ENCODE data around the gene PCDHA11. TPM values are rescaled to one million over a fixed set of nuclear protein-coding genes. Genes with fewer than 3 reads are reported as not detected.

PCDHA11 gene
- total and polyA plus RNA-seq, 4 donors, result 0.08 to 1.6 (median 0.52) TPM

DNA sequence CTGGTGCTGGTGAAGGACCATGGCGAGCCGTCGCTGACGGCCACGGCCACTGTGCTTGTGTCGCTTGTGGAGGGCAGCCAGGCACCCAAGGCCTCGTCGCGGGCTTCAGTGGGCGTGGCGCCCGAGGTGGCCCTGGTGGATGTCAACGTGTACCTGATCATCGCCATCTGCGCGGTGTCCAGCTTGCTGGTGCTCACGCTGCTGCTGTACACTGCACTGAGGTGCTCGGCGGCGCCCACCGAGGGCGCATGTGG is 10.8 kb upstream of the PCDHA11 start:
- H3K9me3 ChIP-seq (ENCODE audit: control insufficient read depth in 4 of 4, insufficient read depth in 3 of 4, low read length in 3 of 4), result peaks cover 0 to 14% (median 4%) of the 10 kb centered on the region in 4 donors
- 55% methylated on average over 21 of the region's 22 CpGs; no CpG with 5 or more reads in 1 of the 2 donors for WGBS, 2 donors
- H3K36me3 ChIP-seq (ENCODE audit: control insufficient read depth in 4 of 4, insufficient read depth in 4 of 4, low read length in 4 of 4), result no peaks in the 10 kb centered on the region
- TF ChIP-seq, protein P1, sequence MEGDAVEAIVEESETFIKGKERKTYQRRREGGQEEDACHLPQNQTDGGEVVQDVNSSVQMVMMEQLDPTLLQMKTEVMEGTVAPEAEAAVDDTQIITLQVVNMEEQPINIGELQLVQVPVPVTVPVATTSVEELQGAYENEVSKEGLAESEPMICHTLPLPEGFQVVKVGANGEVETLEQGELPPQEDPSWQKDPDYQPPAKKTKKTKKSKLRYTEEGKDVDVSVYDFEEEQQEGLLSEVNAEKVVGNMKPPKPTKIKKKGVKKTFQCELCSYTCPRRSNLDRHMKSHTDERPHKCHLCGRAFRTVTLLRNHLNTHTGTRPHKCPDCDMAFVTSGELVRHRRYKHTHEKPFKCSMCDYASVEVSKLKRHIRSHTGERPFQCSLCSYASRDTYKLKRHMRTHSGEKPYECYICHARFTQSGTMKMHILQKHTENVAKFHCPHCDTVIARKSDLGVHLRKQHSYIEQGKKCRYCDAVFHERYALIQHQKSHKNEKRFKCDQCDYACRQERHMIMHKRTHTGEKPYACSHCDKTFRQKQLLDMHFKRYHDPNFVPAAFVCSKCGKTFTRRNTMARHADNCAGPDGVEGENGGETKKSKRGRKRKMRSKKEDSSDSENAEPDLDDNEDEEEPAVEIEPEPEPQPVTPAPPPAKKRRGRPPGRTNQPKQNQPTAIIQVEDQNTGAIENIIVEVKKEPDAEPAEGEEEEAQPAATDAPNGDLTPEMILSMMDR (IDR thresholded peaks at IDR 0.05; ENCODE audit: control extremely low read depth, extremely low read depth), result no peak
- no peaks in the 10 kb centered on the region for H3K4me1 ChIP-seq (ENCODE audit: control insufficient read depth in 5 of 5, insufficient read depth in 5 of 5, low read length in 5 of 5)
- no peak for DNase-seq
- H3K4me3 ChIP-seq, result no peak overlapping the region
- no peak for ATAC-seq (ENCODE audit: insufficient read depth, low FRiP score)
- H3K27me3 ChIP-seq (ENCODE audit: control insufficient read depth in 3 of 3, insufficient read depth in 3 of 3, low read length in 2 of 3), result peaks cover 0 to under 1% (median 0%) of the 10 kb centered on the region in 3 donors
- no peak overlapping the region for H3K9ac ChIP-seq (ENCODE audit: insufficient read depth in 1 of 2, low read length in 2 of 2)
- no peak overlapping the region for H3K27ac ChIP-seq (ENCODE audit: low read depth in 1 of 2, low read length in 1 of 2)

DNA sequence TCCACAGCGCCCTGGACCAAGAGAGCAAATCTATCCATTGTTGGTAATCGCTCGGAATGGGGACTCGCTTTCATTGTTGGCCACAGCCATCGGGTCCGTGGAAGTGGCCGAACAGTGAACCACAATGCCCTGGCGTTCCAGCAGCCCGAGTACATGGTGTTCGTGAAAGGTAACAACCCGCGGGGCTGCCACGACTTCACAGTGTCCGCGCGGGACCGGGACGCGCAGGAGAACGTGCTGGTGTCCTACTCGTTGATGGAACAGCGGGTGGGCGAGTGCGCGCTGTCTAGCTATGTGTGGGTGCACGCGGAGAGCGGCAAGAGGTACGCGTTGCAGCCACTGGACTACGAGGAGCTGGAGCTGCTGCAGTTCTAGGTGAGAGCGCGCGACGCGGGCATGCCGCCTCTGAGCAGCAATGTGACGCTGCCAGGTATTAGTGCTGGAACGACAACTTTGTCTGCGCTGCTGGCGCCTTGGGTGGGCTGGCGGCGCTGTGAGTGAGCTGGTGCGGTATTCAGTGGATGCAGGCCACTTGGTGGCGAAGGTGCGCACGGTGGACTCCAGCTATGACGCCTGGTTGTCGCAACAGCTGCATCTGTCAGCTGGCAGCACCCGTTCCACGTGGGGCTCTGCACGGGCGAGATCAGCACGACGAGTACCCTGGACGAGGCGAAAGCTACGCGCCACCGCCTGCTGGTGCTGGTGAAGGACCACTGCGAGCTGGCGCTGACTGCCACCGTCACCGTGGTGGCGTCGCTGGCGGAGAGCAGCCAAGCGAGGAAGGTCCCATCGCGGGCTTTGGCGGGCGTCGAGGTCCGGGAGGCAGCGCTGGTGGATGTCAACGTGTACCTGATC is 6.1 kb upstream of the PCDHA11 start:
- H3K4me3 ChIP-seq, result no peak overlapping the region
- no peaks in the 10 kb centered on the region for H3K4me1 ChIP-seq (ENCODE audit: control insufficient read depth in 5 of 5, insufficient read depth in 5 of 5, low read length in 5 of 5)
- no peak for ATAC-seq (ENCODE audit: insufficient read depth, low FRiP score)

DNA sequence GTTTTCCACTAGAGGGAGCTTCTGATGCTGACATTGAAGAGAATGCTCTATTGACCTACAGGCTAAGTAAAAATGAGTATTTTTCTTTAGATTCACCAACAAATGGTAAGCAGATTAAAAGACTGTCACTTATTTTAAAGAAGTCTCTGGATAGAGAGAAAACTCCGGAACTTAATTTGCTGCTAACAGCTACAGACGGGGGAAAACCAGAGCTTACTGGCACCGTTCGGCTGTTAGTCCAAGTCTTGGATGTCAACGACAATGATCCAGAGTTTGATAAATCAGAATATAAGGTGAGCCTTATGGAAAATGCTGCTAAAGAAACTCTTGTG is 764 bp downstream of the PCDHA11 start:
- H3K9me3 ChIP-seq (ENCODE audit: control insufficient read depth in 4 of 4, insufficient read depth in 3 of 4, low read length in 3 of 4), result peaks cover 0 to 26% (median 3%) of the 10 kb centered on the region in 4 donors
- no peak overlapping the region for H3K4me3 ChIP-seq
- DNase-seq (no peak), ATAC-seq (ENCODE audit: insufficient read depth, low FRiP score) (no peak)
- no peak overlapping the region for H3K9ac ChIP-seq (ENCODE audit: insufficient read depth in 1 of 2, low read length in 2 of 2)
- TF ChIP-seq, protein P1 (IDR thresholded peaks at IDR 0.05; ENCODE audit: control extremely low read depth, extremely low read depth), result no peak
- peaks cover 0 to 1% (median 0%) of the 10 kb centered on the region in 5 donors for H3K4me1 ChIP-seq (ENCODE audit: control insufficient read depth in 5 of 5, insufficient read depth in 5 of 5, low read length in 5 of 5)
- no peaks in the 10 kb centered on the region for H3K36me3 ChIP-seq (ENCODE audit: control insufficient read depth in 4 of 4, insufficient read depth in 4 of 4, low read length in 4 of 4)
- H3K27ac ChIP-seq (ENCODE audit: low read depth in 1 of 2, low read length in 1 of 2), result no peak overlapping the region
- WGBS, 2 donors, result 55 to 62% methylated on average over 5 of the region's 5 CpGs
- peaks cover 0 to 6% (median 0%) of the 10 kb centered on the region in 3 donors for H3K27me3 ChIP-seq (ENCODE audit: control insufficient read depth in 3 of 3, insufficient read depth in 3 of 3, low read length in 2 of 3)

More for the DNA sequence above, 6.1 kb upstream of the PCDHA11 start:
- 43 to 49% methylated on average over 76 of the region's 76 CpGs for WGBS, 2 donors
- Histone ChIP-seq H3K27me3 (ENCODE audit: control insufficient read depth in 3 of 3, insufficient read depth in 3 of 3, low read length in 2 of 3) (peaks cover 0 to 3% (median 0%) of the 10 kb centered on the region in 3 donors), H3K9me3 (ENCODE audit: control insufficient read depth in 4 of 4, insufficient read depth in 3 of 4, low read length in 3 of 4) (peaks cover 0 to 18% (median 2%) of the 10 kb centered on the region in 4 donors), H3K36me3 (ENCODE audit: control insufficient read depth in 4 of 4, insufficient read depth in 4 of 4, low read length in 4 of 4) (no peaks in the 10 kb centered on the region), H3K9ac (ENCODE audit: insufficient read depth in 1 of 2, low read length in 2 of 2) (no peak overlapping the region), H3K27ac (ENCODE audit: low read depth in 1 of 2, low read length in 1 of 2) (no peak overlapping the region)
- no peak for DNase-seq
- TF ChIP-seq, protein P1 (IDR thresholded peaks at IDR 0.05; ENCODE audit: control extremely low read depth, extremely low read depth), result no peak

Measured in lung (tissue), 12 donors.